ENCODE data around the gene KLHL6.
"Not testable (repeated sequence)": the region's sequence is repeated elsewhere in the genome, so short reads cannot be mapped to it uniquely, and the experiment has no call there.

KLHL6 gene

DNA sequence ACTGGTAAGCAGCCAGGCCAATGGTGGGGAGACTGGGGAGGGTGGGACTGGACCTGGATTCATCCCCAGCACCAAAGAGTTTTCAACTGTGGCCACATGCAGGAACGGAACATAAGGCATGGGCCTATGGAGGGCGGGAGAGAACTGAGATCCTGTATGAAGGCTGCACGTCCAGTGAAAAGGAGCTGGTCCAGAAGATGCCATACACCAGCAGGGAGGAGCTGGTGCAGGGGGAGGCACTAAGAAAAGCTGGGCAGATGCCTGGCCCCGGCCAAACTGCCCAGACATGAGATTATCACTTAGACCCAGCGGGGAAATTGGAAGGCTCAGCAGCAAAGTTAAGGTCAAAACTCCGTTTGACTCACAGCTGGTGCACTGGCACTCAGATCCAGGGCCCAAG lies 69.0 kb downstream of the KLHL6 start:
- DNase-seq (ENCODE audit: low spot score): no peak

DNA sequence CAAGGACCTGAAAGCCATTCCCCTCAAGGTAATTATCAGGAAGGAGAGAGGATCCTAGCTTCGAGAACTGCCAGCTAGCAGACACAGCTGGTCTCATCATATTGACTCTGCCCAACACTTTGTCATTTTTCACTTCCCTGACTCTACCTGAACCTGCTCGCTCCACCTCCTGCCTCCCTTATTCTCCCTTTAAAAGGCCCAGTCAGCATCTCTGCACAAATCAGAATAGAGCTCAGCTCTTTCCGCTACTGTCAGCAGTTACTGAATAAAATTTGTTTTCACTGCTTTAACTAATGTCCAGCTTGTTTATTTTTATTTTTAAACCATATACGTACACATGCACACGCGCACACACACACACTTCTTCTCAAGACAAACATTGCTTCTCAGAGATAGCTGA lies 69.9 kb downstream of the KLHL6 start:
- DNase-seq (ENCODE audit: low spot score): no peak

DNA sequence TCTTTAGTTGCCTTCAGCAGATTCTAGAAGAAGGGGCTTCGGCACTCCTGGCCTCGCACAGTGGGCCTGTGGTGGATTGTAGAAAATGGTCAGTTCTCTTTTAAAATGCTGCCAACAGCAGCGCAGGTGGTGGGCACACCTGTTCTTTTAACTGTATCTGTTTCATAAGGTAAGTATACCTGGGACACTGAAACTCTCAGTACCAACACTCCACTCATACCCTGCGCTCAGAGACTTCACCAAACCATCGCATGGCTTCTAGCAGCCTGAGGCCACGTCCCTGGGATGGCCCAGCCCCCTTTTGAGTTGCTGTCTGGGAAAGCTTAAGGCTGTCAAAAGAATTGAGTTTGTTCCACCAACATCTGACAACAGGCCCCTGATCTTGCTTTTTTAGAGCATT lies 70.4 kb downstream of the KLHL6 start:
- no peak for DNase-seq (ENCODE audit: low spot score)

DNA sequence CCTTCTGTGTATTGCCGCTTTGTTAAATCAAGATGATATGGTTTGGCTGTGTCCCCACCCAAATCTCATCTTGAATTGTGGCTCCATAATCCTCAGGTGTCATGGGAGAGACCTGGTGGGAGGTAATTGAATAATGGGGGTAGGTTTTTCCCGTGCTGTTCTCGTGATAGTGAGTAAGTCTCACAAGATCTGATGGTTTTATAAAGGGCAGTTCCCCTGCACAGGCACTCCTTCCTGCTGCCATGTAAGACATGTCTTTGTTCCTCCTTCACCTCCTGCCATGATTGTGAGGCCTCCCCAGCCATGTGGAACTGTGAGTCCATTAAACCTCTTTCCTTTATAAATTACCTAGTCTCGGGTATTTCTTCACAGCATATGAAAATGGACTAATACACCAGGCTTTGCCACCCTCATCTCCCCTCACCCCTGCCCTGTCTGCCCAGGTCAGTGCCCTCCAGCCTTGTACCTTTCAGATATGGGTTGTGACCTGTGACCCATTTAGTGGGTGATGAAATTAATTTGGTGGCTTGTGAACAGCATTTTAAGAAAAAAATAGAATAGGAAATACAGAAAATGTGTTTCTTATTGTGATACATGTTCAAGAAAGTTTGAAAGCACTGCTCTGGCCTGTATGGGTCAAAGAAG lies 71.0 kb downstream of the KLHL6 start:
- no peak for DNase-seq (ENCODE audit: low spot score)

DNA sequence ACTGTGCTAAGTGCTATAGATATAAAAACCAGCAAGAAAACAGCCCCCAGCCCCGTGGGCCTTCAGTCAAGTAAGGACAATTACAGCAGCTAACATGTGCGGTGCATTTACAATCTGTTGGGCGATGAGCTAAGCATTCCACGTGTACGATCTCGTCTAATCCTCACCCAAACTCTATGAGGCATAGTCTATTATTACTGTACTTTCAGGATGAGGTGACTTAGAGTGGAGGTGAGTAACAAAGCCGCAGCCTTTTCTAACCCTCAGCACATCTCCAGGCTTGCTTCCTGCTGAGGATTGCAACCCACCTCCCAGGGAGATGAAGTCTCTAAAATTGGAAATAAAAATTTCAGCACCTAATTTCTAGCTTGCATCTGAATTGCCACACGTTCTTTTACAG lies 73.9 kb downstream of the KLHL6 start:
- no peak for DNase-seq (ENCODE audit: low spot score)

DNA sequence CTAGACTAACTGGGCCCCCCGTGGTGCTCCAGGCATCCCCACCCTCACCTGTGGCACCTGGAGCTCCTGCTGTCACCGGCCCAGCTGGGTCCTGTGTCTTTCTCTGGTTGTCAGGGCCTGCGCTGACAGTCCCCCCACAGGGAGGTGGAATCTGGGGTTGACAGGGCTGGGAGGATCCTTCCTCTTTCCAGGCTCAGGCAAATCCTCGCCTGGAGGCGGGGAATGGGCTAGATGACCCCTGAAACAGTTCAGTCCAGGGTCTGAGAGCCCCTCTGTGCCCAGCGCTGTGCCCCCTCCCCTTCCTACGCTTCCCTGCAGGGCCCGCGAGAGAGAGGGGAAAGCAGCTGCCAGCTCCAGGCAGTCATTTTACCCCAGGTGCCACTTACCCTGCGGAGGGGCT lies 77.0 kb downstream of the KLHL6 start:
- DNase-seq (ENCODE audit: low spot score): no peak

DNA sequence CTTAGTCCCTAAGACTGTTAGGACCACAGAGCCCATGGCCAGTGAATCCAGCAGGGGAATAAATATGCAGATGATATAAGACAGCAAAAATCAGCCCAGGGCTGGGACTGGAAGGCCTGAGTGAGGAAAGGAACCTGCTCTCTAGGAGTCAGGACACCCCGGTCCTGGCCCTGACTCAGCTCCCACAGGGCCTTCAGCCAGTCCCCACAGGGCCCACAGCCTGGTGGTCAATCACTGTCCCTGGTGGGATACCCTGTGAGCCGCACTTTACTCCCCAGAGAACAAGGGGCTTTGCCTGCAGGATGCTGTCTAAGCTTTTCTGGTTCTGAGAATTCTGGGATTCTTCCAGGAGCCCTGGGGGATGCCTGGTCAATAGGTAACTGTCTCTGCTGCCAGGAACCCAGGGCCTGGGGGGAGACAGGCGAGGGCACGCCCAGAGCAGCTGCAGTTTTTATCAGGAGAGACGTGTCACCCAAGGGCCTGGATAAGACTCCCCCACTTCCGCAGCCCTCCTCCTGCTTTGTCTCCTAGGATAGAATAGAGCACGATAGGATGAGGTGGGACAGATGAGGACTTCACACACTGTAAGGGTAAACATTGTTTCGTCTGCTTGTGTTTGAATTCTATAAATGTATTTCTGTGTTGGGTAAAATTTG lies 77.6 kb downstream of the KLHL6 start:
- DNase-seq (ENCODE audit: low spot score): no peak

DNA sequence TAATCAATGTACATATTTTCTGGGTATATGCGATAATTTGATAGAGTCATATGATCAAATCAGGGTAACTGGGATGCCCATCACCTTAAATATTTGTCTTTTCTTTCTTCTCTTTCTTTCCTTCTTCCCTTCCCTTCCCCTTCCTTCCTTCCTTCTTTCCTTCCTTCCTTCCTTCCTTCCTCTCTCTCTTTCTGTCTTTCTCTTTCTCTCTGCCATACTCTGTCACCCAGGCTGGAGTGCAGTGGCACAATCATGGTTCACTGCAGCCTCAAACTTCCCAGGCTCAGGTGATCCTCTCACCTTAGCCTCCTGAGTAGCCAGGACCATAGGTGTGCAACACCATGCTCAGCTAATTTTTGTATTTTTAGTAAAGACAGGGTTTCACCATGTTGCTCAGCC lies 79.7 kb downstream of the KLHL6 start:
- DNase-seq (ENCODE audit: low spot score): not testable (repeated sequence)

DNA sequence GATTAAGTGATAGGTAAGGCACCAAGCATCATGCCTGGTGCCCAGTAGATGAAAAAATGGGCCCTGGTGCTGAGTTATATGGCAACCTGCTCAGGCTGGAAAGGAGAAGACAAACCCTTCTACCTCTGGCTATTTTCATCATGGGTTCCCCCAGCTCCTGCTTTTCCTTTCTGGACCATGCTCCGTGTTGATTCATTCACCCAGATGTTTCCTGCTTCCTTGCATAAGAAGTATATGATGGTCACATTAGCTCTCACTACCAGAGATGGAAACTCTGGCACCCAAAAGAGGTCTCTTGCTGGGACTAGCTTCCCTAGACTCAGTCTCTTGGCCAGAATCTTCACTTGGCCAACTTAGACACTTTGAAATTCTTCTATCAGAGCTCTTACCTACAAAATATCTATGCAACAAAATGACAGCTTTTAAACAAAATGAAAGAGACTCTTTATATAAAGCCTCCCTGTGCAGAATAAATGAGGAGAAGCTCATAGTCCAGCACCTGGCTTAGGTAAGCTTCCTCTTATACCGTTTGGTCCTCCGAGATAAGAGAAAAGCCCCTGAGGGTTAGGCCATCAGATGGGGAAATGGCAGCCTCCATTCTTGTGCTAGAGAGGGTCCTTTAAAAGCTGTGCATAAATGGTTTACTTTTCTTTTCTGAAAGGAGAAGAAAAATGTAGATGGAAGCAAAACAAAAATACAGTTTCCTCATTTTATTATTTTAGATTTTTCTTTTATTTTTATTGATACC lies 80.3 kb downstream of the KLHL6 start:
- no peak for DNase-seq (ENCODE audit: low spot score)

DNA sequence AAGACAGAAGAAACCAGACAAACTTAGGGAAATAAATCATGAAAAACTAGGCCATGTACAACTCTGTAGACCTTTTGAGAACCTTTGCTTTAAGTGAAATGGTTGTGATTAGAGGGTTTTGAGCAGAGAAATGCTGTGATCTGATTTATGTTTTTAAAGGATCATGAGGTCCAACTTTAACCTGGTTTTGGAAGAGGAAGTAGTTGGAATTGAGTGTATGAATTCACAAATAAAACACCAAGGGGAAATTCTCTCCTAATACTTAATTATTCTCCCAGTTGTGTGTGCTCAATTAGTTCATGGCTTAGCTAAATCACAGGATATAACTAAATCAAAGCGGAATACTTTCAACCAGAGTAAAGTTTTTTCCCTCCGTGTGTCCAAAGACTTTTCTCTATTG lies 81.5 kb downstream of the KLHL6 start:
- no peak for DNase-seq (ENCODE audit: low spot score)

DNA sequence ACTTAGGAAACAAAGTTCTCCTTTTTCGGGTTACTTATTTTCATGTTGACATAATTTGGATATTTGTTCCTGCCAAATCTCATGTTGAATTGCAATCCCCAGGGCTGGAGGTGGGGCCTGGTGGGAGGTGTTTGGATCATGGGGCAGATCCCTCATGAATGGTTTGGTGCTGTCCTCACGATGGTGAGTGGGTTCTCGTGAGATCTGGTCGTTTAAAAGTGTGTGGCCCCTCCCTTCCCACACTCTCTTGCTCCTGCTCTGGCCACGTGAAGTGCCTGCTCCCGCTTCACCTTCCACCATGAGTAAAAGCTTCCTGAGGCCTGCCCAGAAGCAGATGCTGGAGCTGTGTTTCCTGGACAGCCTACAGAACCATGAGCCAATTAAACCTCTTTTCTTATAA lies 83.4 kb downstream of the KLHL6 start:
- no peak for DNase-seq (ENCODE audit: low spot score)

DNA sequence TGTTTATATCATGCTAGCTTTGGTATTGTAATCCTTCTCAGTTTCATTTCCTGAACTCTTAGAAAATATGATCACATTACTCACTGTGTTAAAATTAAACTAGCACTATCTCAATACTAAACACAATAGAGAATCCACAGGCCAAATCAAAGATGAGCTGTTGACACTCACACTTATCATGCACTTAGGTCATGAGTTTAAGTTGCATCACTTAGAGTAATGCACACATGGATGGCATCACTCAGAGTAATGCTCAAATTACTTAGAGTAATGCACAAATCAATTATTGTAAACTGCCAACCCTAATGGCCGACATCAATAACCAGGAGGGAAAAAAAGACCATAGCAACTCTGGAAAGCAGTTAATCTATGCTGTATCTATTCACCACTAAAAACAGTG lies 87.1 kb downstream of the KLHL6 start:
- DNase-seq (ENCODE audit: low spot score): no peak

DNA sequence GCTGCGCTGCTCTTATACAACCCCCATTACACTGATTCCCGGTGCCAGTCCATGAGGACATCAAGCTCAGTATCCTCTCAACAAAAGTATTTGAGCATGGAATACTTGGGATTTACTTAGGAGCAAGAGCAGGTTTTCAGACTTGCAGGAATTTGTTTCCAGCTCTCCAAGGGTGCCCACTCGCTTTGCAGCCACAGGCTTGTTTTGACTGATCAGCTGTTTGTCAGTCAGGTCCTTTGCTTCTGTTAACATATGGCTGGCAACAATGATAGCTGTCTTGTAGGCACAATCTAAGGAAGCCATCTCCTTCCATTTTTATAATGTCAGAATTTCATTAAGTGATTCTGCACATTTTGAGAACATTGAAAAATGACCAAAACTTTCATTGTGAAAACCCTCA lies 88.9 kb downstream of the KLHL6 start:
- no peak for DNase-seq (ENCODE audit: low spot score)

DNA sequence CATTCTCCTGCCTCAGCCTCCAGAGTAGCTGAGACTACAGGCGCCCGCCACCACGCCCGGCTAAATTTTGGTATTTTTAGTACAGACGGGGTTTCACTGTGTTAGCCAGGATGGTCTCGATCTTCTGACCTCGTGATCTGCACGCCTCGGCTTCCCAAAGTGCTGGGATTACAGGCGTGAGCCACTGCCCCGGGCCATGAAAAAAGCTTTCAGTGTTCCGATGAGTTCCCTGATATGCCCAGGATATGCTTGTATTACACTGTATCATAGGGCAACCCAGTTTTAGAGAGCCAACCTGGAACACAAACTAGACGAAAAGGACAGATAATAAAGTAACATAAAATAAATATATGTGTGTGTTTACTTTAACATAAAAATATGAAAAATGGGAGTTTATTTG lies 89.8 kb downstream of the KLHL6 start:
- not testable (repeated sequence) for DNase-seq (ENCODE audit: low spot score)

DNA sequence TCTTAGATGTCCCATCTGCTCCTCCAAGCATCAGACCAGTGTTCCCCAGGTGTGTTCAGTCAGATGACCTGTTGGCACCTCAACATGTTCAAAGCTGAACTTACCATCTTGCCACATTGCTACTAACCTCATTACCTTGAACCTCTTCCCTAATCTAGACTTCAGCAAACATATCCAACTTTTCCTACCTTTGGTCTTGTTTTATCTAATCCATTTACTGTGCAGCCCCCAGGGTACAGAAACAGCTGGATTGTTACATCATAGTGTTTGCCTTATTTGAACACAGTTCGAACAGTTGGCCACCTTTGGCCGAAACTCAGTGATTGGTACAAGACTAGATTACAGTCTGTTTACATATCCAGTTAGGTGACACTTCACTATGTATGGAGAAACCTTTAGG lies 91.0 kb downstream of the KLHL6 start:
- DNase-seq (ENCODE audit: low spot score): no peak

DNA sequence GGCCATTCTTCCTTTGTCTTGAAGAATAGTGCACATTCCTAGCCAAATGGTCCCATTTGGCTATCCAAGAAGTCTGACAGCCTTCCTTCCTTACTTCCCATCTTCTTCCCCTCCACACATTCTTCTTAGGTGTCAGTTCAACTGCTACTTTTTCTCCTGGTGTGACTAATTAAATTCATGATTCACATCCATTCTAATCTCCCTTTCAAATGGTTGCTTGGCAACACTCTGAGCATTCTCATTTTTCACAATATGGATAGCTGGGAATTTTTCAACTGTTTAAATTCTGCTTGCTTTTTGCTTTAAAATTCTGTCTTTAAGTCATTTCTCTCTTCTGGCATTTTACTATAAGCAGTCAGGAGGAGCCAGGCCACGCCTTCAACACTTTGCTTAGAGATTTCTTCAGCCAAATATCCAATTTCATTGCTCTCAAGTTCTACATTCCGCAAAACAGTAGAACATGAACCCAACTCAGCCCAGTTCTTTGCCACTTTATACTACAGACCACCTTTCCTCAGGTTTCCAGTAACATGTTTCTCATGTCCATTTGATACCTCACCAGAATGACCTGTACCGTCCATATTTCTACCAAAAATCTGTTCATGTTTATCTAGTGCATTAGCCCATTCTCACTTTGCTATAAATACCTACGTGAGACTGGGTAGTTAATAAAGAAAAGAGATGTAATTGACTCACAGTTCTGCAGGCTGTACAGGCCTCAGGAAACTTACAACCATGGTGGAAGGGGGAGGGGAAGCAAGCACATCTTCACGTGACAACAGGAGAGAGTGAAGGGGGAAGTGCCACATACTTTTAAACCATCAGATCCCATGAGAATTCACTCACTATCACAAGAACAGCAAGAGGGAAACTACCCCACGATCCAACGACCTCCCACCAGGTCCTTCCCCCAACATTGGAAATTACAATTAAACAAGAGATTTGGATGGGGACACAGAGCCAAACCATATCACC lies 95.1 kb downstream of the KLHL6 start:
- DNase-seq (ENCODE audit: low spot score): peak; percentile 18

DNA sequence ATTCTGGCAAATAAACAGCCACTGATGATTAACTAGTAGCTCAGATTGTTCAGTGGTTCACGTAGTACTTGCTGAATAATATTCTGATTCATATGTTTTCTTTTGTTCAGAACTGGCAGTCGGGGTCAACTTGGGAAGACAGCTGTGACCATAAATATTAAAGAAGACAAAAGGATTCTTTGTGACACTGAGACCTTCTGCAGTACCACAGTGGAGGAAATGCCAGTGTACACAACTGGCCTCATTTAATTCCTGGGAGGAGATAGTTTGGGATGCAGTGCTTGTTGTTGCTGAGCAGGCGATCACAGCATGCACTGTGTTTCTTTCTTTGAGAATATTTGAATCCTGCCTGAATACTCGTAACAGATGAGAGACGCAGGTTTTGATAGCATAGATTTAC lies 100.4 kb downstream of the KLHL6 start:
- peak; percentile 87 for DNase-seq (ENCODE audit: low spot score)

DNA sequence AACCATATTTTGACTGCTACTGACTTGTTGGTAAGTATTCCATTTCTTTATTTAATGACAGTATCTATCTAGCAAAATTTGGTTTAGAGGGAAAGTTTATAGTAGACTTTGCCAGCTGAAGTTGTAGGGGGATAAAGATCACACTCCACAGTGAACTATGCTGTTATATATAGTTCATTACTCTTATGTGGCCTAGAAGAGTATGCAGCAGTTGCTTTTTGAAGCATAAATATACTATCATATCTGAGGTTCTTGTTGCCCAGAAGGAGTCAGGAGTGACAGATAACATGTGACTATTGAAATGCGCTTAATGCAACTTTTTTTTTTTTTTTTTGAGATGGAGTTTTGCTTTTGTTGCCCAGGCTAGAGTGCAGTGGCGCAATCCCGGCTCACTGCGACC lies 101.4 kb downstream of the KLHL6 start:
- no peak for DNase-seq (ENCODE audit: low spot score)

DNA sequence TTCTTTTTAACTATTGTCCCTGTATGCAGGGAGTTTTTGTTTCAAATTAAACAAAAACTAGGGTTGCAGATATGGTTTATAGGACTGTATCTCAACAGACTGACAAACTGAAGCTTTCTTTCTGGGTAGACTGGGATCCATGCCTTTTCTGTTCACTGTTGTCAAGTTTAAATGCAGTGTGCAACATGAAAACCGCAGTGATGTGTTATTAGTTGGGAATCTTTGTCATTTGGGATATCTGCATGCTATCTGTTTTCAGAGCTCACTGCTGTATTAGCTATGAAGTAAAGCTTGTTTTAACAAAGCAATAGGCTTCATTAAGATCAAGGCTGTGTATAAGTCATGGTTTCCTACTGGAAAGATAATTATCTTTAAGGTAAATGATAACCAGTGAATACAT lies 105.7 kb downstream of the KLHL6 start:
- no peak for DNase-seq (ENCODE audit: low spot score)

DNA sequence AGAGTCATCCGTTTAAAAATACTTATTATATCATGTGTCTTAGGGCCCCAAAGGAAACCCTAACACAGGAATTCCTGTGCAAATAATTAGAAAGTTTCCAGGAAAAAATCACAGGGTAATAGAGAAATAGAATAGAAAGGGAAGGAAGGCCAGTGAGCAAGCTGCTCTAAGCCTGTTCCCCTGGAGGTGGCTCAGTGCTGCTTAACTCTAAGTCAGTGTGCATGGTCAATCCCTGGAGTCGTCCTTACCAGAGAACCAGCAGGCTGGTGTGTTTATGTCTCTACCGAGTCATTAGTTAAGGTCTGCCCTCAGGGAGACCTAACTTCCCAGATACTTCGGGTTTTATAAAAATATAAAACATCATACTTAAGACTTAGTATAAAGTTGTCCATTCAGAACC lies 106.1 kb downstream of the KLHL6 start:
- peak; percentile 58 for DNase-seq (ENCODE audit: low spot score)

DNA sequence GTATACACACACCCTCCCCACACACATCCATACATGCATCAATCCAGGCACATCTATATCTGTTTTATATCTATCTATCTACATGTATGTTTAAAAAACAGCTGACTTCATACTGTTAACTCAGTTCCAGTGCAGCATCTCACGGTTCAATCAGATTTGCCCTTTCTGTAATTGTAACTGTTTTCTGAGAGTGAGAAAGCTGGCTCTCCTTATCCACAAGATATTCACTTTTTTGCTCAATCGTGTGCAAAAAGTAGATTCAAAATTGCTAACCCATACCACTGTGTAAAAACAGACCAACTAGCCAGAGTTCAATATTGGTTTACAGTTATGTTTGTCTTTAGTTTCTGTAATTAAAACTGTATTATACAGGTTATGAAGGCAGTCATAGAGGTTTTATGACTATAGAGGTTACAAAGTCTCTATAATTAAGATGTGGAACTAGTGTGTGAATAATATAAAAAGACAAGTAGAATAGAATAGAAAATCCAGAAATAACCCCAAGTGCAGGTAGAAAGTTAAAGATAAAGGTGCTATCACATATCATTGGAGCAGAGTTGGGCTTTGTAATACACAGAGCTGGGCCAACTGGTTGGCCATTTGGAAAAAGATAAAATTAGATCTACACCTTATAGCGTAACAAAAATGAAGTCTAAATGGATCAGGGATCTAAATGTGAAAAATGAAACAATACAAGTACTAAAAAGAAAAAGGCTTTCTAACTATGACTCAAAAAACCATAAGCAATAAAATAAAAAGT lies 107.0 kb downstream of the KLHL6 start:
- no peak for DNase-seq (ENCODE audit: low spot score)
